GM12875 (cell line): ENCODE results near the gene KIDINS220.

Source experiments
- H3K4me3 ChIP-seq: one replicate; pipeline ENCODE4 v1.5.1; 2011; ENCODE audit warnings: low read depth, low read length, control low read depth
- TF ChIP-seq, protein P1 (sequence below): IDR thresholded peaks from 2 replicates; pipeline ENCODE4 v1.5.1; 2011; ENCODE audit warnings: low read depth, mild to moderate bottlenecking, control low read depth, inconsistent platforms, low read length, moderate library complexity, borderline replicate concordance; ENCODE audit not compliant: insufficient read depth

The KIDINS220 gene

DNA sequence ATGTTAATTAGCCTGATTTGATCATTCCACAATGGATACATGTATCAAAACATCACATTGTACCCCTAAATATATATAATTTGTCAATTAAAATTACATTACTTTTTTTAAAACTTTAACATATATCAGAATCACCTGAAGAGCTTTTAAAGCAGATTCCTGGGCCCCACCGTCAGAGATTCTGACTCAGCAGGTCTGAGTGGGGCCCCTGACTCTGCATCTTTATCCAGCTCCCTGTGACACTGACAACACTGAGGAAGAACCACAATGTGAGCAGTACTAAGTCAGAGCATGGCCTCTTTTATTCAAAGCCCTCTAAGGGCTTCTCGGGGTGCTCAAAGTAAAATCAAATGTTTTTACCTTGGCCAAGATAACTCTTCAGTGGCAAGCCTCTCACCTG, 9.7 kb downstream of the KIDINS220 start:
- no peak overlapping the region for H3K4me3 ChIP-seq
- TF ChIP-seq, protein P1, sequence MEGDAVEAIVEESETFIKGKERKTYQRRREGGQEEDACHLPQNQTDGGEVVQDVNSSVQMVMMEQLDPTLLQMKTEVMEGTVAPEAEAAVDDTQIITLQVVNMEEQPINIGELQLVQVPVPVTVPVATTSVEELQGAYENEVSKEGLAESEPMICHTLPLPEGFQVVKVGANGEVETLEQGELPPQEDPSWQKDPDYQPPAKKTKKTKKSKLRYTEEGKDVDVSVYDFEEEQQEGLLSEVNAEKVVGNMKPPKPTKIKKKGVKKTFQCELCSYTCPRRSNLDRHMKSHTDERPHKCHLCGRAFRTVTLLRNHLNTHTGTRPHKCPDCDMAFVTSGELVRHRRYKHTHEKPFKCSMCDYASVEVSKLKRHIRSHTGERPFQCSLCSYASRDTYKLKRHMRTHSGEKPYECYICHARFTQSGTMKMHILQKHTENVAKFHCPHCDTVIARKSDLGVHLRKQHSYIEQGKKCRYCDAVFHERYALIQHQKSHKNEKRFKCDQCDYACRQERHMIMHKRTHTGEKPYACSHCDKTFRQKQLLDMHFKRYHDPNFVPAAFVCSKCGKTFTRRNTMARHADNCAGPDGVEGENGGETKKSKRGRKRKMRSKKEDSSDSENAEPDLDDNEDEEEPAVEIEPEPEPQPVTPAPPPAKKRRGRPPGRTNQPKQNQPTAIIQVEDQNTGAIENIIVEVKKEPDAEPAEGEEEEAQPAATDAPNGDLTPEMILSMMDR = no peak

DNA sequence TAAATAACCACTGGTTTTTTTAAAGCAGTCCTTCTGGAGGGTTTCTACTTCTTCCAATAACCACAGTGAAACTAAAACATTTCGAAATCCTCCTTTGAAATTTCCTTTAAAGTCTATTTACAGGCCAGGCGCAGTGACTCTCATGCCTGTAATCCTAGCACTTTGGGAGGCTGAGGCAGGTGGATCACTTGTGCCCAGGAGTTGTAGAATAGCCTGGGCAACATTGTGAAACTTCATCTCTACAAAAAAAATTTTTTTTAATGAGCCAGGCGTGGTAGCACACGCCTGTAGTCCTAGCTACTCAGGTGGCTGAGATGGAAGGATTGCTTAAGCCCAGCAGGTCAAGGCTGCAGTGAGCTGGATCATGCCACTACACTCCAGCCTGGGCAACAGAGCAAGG, 15.2 kb downstream of the KIDINS220 start:
- no peak overlapping the region for H3K4me3 ChIP-seq
- TF ChIP-seq, protein P1 = no peak

DNA sequence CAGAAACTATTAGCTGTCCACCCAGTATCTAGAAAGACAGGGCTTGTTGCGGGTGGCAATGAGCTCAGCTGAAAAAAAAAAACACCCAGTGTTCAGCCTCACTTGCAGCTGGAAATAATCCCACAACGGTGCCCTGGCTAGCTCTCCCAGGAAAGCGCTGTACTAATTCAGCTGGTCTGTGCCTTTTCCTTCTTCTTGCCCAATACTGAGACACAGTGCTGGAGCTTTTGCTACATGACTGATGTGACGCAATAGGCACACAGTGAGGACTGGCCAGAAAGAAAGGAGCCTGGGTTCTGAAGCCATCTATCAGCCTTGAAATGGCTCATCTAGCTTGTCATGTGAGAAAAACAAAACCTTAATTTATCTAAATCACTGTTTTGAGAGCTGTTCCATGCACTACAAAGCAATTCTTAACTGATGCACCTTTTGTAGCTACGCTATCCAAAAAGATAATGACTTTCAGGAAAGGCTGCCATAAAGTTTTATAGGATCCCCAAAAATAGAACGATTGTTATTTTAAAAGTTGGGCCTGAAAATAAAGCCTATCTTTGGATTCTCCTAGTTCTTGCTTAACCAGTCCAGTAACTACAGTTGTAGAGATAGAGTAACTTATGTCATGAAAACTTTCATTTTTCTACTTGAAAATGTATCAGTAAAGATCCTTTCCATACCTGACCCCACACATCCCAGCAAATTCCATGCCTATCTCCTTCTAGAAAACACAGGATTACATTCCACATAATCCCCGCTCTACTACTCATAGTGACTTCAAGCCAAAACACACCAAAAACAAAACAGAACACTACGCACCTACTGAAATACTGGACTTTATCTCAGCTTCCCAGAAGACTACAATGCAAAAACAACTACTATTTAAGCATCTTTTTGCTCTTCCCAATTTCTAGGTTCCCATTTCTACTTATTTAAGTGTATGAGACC, 15.9 kb downstream of the KIDINS220 start:
- H3K4me3 ChIP-seq = no peak overlapping the region
- TF ChIP-seq, protein P1 = no peak

DNA sequence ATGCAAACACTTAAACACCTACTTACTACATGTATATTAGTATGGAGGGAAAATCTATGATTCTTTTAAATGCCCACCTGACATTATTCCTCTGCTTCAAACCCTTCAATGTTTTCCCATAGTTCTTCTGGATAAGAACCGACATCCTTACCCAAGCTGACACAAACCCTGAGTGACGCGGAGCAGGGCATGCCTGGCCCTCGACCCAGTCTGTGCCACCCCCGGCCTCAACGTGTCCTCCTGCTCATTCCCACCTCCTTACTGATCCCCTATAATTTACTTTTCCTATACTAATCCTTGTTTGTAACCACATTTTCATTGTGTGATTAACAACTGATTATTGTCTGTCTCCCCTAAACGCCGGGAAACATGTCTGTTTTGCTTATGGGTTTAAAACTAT, 17.5 kb downstream of the KIDINS220 start:
- H3K4me3 ChIP-seq = no peak overlapping the region
- TF ChIP-seq, protein P1 = no peak

DNA sequence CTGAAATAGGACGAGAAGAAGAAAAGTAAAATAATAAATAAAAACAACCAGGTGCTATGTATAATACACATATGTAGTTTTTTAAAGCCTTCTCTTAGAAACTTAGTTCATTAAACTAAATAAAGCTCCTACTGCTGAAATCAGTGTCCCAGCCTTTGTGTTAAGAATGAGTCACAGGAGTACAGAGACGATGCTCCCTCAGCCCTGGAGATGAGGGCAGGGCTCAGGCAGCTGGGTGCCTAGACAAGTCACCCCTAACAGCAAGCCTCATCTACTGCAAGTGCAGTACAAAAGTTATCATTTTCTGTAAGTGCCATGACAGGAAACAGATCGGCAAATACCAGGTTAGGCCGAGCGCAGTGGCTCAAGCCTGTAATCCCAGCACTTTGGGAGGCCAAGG, 18.2 kb downstream of the KIDINS220 start:
- TF ChIP-seq, protein P1 = no peak
- no peak overlapping the region for H3K4me3 ChIP-seq

DNA sequence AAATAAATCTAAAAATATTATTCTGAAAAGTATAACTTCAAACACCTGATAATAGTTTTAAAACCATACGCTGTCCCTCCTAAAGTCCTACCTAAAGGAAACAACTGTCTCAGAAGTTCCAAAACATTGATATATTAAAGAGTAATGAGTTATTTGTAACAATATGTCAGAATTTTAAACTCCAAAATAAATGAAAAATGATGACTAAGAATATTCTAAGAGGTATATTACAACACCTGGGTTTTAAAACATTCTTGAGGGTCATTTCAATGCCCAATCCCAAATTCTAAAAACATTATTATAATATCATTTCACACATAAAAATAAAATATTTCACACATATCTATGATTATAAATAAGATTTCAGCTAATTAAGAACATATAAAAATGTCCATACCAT, 20.2 kb downstream of the KIDINS220 start:
- TF ChIP-seq, protein P1 = no peak
- no peak overlapping the region for H3K4me3 ChIP-seq

DNA sequence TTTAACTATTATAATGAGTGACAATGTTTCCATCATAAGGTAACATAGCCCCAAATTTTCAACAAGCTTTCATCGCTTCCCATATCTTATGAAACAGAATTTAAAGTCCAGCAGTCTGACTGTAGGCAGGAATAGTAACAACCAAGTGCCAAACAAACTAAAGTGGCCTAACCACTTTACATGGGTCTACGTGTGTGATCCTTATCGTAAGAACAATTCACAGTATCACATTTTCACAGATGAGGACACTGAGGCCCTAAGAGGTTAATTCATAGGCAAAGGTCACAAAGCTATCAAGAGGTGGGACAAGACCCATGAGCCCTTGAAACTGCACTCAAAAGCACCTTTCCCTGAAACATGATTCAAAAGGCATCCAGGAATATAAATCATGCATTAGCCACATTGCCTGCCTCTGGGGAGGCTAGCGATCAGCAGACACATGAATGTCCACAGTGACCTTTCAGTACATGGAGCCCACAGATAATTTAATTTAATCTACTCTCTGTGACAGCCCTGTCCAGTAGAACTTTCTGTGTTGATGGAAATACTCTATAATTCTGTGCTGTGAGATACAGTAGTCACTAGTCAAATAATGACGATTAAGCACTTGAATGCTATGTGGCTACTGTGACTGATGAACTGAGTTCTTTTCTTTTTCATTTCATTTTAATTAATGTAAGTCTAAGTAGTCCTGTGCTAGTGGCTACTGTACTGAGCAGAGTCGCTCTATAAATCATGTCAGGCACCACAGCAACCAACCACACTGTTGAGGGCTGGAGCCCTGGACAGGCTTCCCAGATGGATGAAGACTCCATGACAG, 30.3 kb downstream of the KIDINS220 start:
- TF ChIP-seq, protein P1 = no peak

More for the DNA sequence above, 30.3 kb downstream of the KIDINS220 start:
- no peak overlapping the region for H3K4me3 ChIP-seq
